K562 (cell line): ENCODE results near the gene GPR3. TPM values are rescaled to one million over a fixed set of nuclear protein-coding genes. Genes with fewer than 3 reads are reported as not detected.

Source experiments
- ATAC-seq: fragments of 200-7000 bp; cut with Tn5 transposase; 3 replicates; pipeline ENCODE4 v1.9.1; 2020; ENCODE audit warnings: moderate library complexity
- BruUV-seq: library from RNA; stranded (reverse); fragments of 400-500 nt; replicated peaks from 2 replicates; lab custom pipeline; 2021; lab: Mats Ljungman, UMichigan
- CTCF ChIA-PET: fragments of 300-600 bp; formaldehyde crosslinking; extraction: SDS; loops from one replicate; lab custom pipeline; 2021; ENCODE audit warnings: low intra/inter-chr PET ratio; lab: Yijun Ruan, JAX
- POLR2A ChIA-PET: fragments of 300-600, 350-650 bp; sonication (Branson Sonifier 250); formaldehyde crosslinking; extraction: SDS; loops from one replicate; lab custom pipeline; 2021; ENCODE audit warnings: antibody characterized with exemption, inconsistent platforms; lab: Yijun Ruan, JAX
- DNase-seq, 4 experiments: peaks; one replicate each; pipeline versions ENCODE4 v3.0.0 to v3.0.0-alpha.2; 2011 to 2018; ENCODE audit warnings: low spot score in 3 of 4, mixed read lengths in 3 of 4; ENCODE audit errors: extremely low read depth in 1 of 4
- FAIRE-seq: peaks from 2 replicates; lab custom pipeline; 2011; peaks lifted over from hg19 to GRCh38; lab: Jason Lieb, UNC
- H2AFZ ChIP-seq: 2 replicates; pipeline ENCODE4 v1.6.0; 2011; ENCODE audit warnings: low read depth, low read length, control low read depth, inconsistent platforms
- H3K27ac ChIP-seq: fragments of 200-600 bp; 3 replicates; pipeline ENCODE4 v1.8.0; 2011; ENCODE audit warnings: low read depth, mild to moderate bottlenecking, control low read depth, inconsistent platforms, low read length, moderate library complexity, mixed read lengths; ENCODE audit errors: extremely low read depth
- H3K27me3 ChIP-seq, 2 experiments: fragments of 300-600 bp in 1 of 2; 2 replicates in 1 of 2; 3 replicates in 1 of 2; pipeline versions ENCODE4 v1.6.0 to v1.8.0; 2011; ENCODE audit warnings: inconsistent platforms in 2 of 2, low read length in 2 of 2, mild to moderate bottlenecking in 1 of 2, mixed read lengths in 1 of 2, moderate library complexity in 1 of 2; ENCODE audit not compliant: control insufficient read depth in 2 of 2, insufficient read depth in 2 of 2
- H3K36me3 ChIP-seq: fragments of 300-600 bp; 3 replicates; pipeline ENCODE4 v1.8.0; 2011; ENCODE audit warnings: mild to moderate bottlenecking, low read length, inconsistent platforms; ENCODE audit not compliant: control insufficient read depth, insufficient read depth
- H3K4me1 ChIP-seq, 2 experiments: fragments of 200-600 bp in 1 of 2; replicated peaks in 1 of 2; 2 replicates in 1 of 2; 3 replicates in 1 of 2; pipeline versions ENCODE4 v1.5.1 to v1.8.0; 2011; ENCODE audit warnings: inconsistent platforms in 2 of 2, low read length in 2 of 2, mild to moderate bottlenecking in 1 of 2, mixed read lengths in 1 of 2, moderate library complexity in 1 of 2; ENCODE audit not compliant: control insufficient read depth in 2 of 2, insufficient read depth in 2 of 2
- H3K4me2 ChIP-seq: 2 replicates; pipeline ENCODE4 v1.6.1; 2011; ENCODE audit warnings: low read length, control low read depth, inconsistent platforms, mixed read lengths; ENCODE audit not compliant: insufficient read depth
- H3K4me3 ChIP-seq: fragments of 200-600 bp; sonication (generic), shearing (Covaris generic); 2 replicates; pipeline ENCODE4 v1.5.1; 2016; ENCODE audit warnings: control low read depth, inconsistent platforms
- H3K79me2 ChIP-seq: fragments of 200-600 bp; 3 replicates; pipeline ENCODE4 v1.8.0; 2011; ENCODE audit warnings: low read length, inconsistent platforms; ENCODE audit not compliant: control insufficient read depth, insufficient read depth
- H3K9ac ChIP-seq, 2 experiments: 2 replicates each; pipeline versions ENCODE4 v1.6.0 to v1.6.1; 2011; ENCODE audit warnings: low read depth in 2 of 2, low read length in 2 of 2, control low read depth in 1 of 2, inconsistent platforms in 1 of 2, mild to moderate bottlenecking in 1 of 2, mixed read lengths in 1 of 2; ENCODE audit not compliant: insufficient read depth in 1 of 2
- H3K9me1 ChIP-seq: one replicate; pipeline ENCODE4 v1.6.0; 2011; ENCODE audit warnings: inconsistent platforms, mild to moderate bottlenecking, low read length, moderate library complexity; ENCODE audit not compliant: control insufficient read depth, insufficient read depth
- H3K9me3 ChIP-seq: replicated peaks from 2 replicates; pipeline ENCODE4 v1.5.1; 2011; ENCODE audit warnings: low read depth, low read length, inconsistent platforms; ENCODE audit not compliant: control insufficient read depth, insufficient read depth
- H4K20me1 ChIP-seq: replicated peaks from 2 replicates; pipeline ENCODE4 v1.6.1; 2011; ENCODE audit warnings: low read length, inconsistent platforms, mixed read lengths; ENCODE audit not compliant: control insufficient read depth, insufficient read depth
- BRCA1 ChIP-seq, 2 experiments: fragments of 450-650 bp in 1 of 2; sonication (generic) in 1 of 2; formaldehyde crosslinking in 1 of 2; IDR thresholded peaks; 2 replicates each; pipeline versions ENCODE4 v1.5.0 to v1.6.1; 2017 to 2020; ENCODE audit warnings: mild to moderate bottlenecking in 1 of 2, missing genetic modification reagents in 1 of 2
- CBFA2T3 ChIP-seq: fragments of 450-650 bp; IDR thresholded peaks from 2 replicates; pipeline ENCODE4 v1.6.1; 2017
- CHAMP1 ChIP-seq: fragments of 450-650 bp; IDR thresholded peaks from 2 replicates; pipeline ENCODE4 v1.6.1; 2016; ENCODE audit warnings: mild to moderate bottlenecking
- CTCF ChIP-seq, 3 experiments: IDR thresholded peaks in 2 of 3; conservative IDR thresholded peaks in 1 of 3; 2 replicates each; pipeline ENCODE4 v1.5.1; 2011 to 2012; ENCODE audit warnings: low read length in 3 of 3, mild to moderate bottlenecking in 3 of 3, control low read depth in 2 of 3, improper control_type of control experiment in 1 of 3, inconsistent platforms in 1 of 3, low read depth in 1 of 3, mixed read lengths in 1 of 3, moderate library complexity in 1 of 3; ENCODE audit not compliant: insufficient read depth in 2 of 3
- ELF4 ChIP-seq: fragments of 450-650 bp; formaldehyde crosslinking; IDR thresholded peaks from 2 replicates; pipeline ENCODE4 v1.4.0; 2022; ENCODE audit warnings: missing genetic modification characterization
- ETV1 ChIP-seq: fragments of 450-650 bp; conservative IDR thresholded peaks from 2 replicates; pipeline ENCODE4 v1.6.1; 2016; ENCODE audit warnings: missing genetic modification characterization, control low read depth, low read depth, missing compliant biosample characterization
- LEF1 ChIP-seq: fragments of 450-650 bp; IDR thresholded peaks from 2 replicates; pipeline ENCODE4 v1.6.1; 2016; ENCODE audit warnings: mild to moderate bottlenecking
- RAD21 ChIP-seq, 2 experiments: fragments of 250-450 bp in 1 of 2; fragments of 450-650 bp in 1 of 2; sonication (Bioruptor Pico) in 1 of 2; formaldehyde crosslinking in 1 of 2; IDR thresholded peaks in 1 of 2; conservative IDR thresholded peaks in 1 of 2; 2 replicates each; pipeline versions ENCODE4 v1.4.0 to v1.8.0; 2020 to 2022; ENCODE audit warnings: mild to moderate bottlenecking in 2 of 2, moderate library complexity in 1 of 2
- RBM14 ChIP-seq: fragments of 200-400 bp; formaldehyde crosslinking; IDR thresholded peaks from 2 replicates; pipeline ENCODE4 v1.6.1; 2018; ENCODE audit warnings: low read depth, mild to moderate bottlenecking, low read length, moderate library complexity, borderline replicate concordance; ENCODE audit not compliant: insufficient read depth
- SMARCA4 ChIP-seq: fragments of 450-650 bp; IDR thresholded peaks from 2 replicates; pipeline ENCODE4 v1.6.1; 2016
- SNRNP70 ChIP-seq: fragments of 200-400 bp; formaldehyde crosslinking; optimal IDR thresholded peaks from 2 replicates; pipeline ENCODE3; 2017; ENCODE audit warnings: low read depth, low read length
- ZBTB1 ChIP-seq: sonication (generic); formaldehyde crosslinking; IDR thresholded peaks from 2 replicates; pipeline ENCODE4 v1.8.1; 2023; ENCODE audit warnings: missing genetic modification reagents, low read depth, mild to moderate bottlenecking, borderline replicate concordance
- ZNF24 ChIP-seq: fragments of 450-650 bp; IDR thresholded peaks from 2 replicates; pipeline ENCODE4 v1.6.1; 2016
- ZNF263 ChIP-seq: sonication (generic); formaldehyde crosslinking; IDR thresholded peaks from 2 replicates; pipeline ENCODE4 v1.8.0; 2022; ENCODE audit warnings: mild to moderate bottlenecking, missing genetic modification reagents, borderline replicate concordance
- ZNF77 ChIP-seq: fragments of 250-450 bp; sonication (Bioruptor Pico); IDR thresholded peaks from 2 replicates; pipeline ENCODE4 v1.5.0; 2020
- WGBS: fragments of 100-300 bp; shearing (Covaris generic); methylation state at CpG from one replicate; pipeline ENCODE4 v1.1.6; 2016; ENCODE audit warnings: low coverage, mixed read lengths; ENCODE audit not compliant: insufficient coverage; ENCODE audit errors: missing lambda C conversion rate; 5-methylcytosine and 5-hydroxymethylcytosine counted together
- in situ Hi-C: fragments of 300-500 bp; cut with MboI; formaldehyde crosslinking; loops from 4 replicates; pipeline ENCODE4 v1.15.0; 2018; ENCODE audit warnings: inconsistent platforms, mixed read lengths
- intact Hi-C: fragments of 100-400 bp; cut with micrococcal nuclease; formaldehyde crosslinking; loops from 2 replicates; pipeline ENCODE4 v1.14.2; 2022
- polyA plus RNA-seq, 8 experiments: library from polyadenylated mRNA; depleted of rRNA in 4 of 8; stranded (reverse) in 5 of 8; unstranded in 3 of 8; fragments of >200 nt; fragmentation: Nextera tagmentation in 2 of 8; fragmentation: Illumina TruSeq in 1 of 8; extraction: Ambion mirVana in 2 of 8; extraction: Trizol in 1 of 8; gene quantifications; 2 replicates each; pipeline versions ENCODE4 v1.2.1 to v1.2.3, GENCODE V29; 2011 to 2014; ENCODE audit warnings: inconsistent platforms in 1 of 8, missing spikeins in 1 of 8
- total RNA-seq, 7 experiments: library from RNA; depleted of rRNA in 6 of 7; stranded (reverse); fragments of >200 nt in 6 of 7; fragmentation: Illumina TruSeq in 2 of 7; extraction: Trizol in 2 of 7; gene quantifications; 2 replicates each; pipeline versions ENCODE4 v1.2.1 to v1.2.3, GENCODE V29; 2011 to 2021; ENCODE audit warnings: low replicate concordance in 1 of 7

Gene GPR3
- total and polyA plus RNA-seq, 9 of the 15 experiments (the other 6 are each of a cell fraction or from before 2014, with no cell fraction given) = 0.24 to 11.5 (median 3.7) TPM

GRCh38 chr1:27367160-27367650 lies 25.2 kb upstream of the GPR3 start (continued):
- TF ChIP-seq ELF4 (CRISPR knock-in tag) (peak; percentile 72; the same call in 1 of the 2 replicates), ZNF77 (CRISPR knock-in tag) (no peak)

- H2AFZ ChIP-seq = no peak overlapping the region
- FAIRE-seq (no peak), ATAC-seq (no peak), DNase-seq (no peak)
- 41% methylated on average over 13 of the region's 13 CpGs for WGBS
- H3K9me1 ChIP-seq = no peaks in the 10 kb centered on the region
- in situ Hi-C loops = no loop called here
- no TSS peak for BruUV-seq
- H3K79me2 ChIP-seq = no peaks in the 10 kb centered on the region
- no peak for TF ChIP-seq RBM14
- 0 out of 2 replicates have a peak, but pooled peaks have one; percentile 16 for TF ChIP-seq ZNF263 (CRISPR knock-in tag)
- TF ChIP-seq BRCA1 (IDR thresholded peaks at IDR 0.05) = no peak
- TF ChIP-seq BRCA1 (CRISPR knock-in tag; IDR thresholded peaks at IDR 0.05) = 0 out of 2 replicates have a peak, but pooled peaks have one; percentile 51
- TF ChIP-seq RAD21 (CRISPR knock-in tag; conservative IDR thresholded peaks at IDR 0.05 in 1 of 2, IDR thresholded peaks at IDR 0.05 in 1 of 2) = peak in 1 of 2 experiments; percentile 40; a peak in 1 of 4 replicates
- no peak for TF ChIP-seq CHAMP1
- 0 out of 2 replicates have a peak, but pooled peaks have one; percentile 12 for TF ChIP-seq ETV1 (tag)
- peak; percentile 71 for TF ChIP-seq ZNF24
- TF ChIP-seq CBFA2T3 = peak; percentile 36
- TF ChIP-seq CTCF (IDR thresholded peaks at IDR 0.05 in 2 of 3, conservative IDR thresholded peaks at IDR 0.05 in 1 of 3; ENCODE audit: insufficient read depth in 2 of 3, low read depth in 1 of 3, low read length in 3 of 3) = peak in 2 of 3 experiments; percentile 32 to 59; a peak in 3 of 6 replicates
- 0 out of 2 replicates have a peak, but pooled peaks have one; percentile 14 for TF ChIP-seq SMARCA4
- TF ChIP-seq ZBTB1 = no peak
- no peak for TF ChIP-seq LEF1
- TF ChIP-seq SNRNP70 = no peak
- TF ChIP-seq, all 486 proteins: peak for 8
- no peak overlapping the region for H3K4me2 ChIP-seq
- ChIA-PET POLR2A (interaction anchor here (0.6 to 1.8 kb wide), 5 partner anchors 10 to 890 kb away, joined by 3 to 5 read pairs (median 3); no protein-coding TSS in a partner anchor), CTCF (interaction anchor here (1.1 to 1.2 kb wide), 2 partner anchors 36 to 267 kb away, joined by 3 read pairs; no protein-coding TSS in a partner anchor)
- no peaks in the 10 kb centered on the region for H3K9me3 ChIP-seq
- H3K4me1 ChIP-seq = peaks cover 20 to 52% of the 10 kb centered on the region in 2 experiments; a peak in 4 of 5 replicates
- no peak overlapping the region for H3K4me3 ChIP-seq
- intact Hi-C loops = loop anchor here (10.0 kb wide), 1 partner anchor 174 kb away; no protein-coding TSS in a partner anchor
- no peak overlapping the region for H3K27ac ChIP-seq
- peak overlapping the region in 1 of 2 experiments; percentile 62; a peak in 1 of 4 replicates for H3K9ac ChIP-seq
- H3K36me3 ChIP-seq = no peaks in the 10 kb centered on the region
- no peaks in the 10 kb centered on the region; the same call in 1 of the 2 replicates for H4K20me1 ChIP-seq
- no peaks in the 10 kb centered on the region for H3K27me3 ChIP-seq
Measured at GRCh38 chr1:27368869-27369582, 23.4 kb upstream of the GPR3 start.
